Left ventricle myocardium inferior (tissue), 1 donor: ENCODE results near the gene SDR39U1. TPM values are rescaled to one million over a fixed set of nuclear protein-coding genes. Genes with fewer than 3 reads are reported as not detected.

ENCODE experiments used
- DNase-seq: peaks from one replicate; pipeline ENCODE4 v3.0.0-alpha.2; 2020
- H3K27ac ChIP-seq: fragments of 200-600 bp; replicated peaks from 2 replicates; pipeline ENCODE4 v1.8.0; 2021
- H3K27me3 ChIP-seq: fragments of 200-600 bp; 2 replicates; pipeline ENCODE4 v1.8.0; 2021; ENCODE audit warnings: low read depth
- H3K36me3 ChIP-seq: fragments of 200-600 bp; 2 replicates; pipeline ENCODE4 v1.8.0; 2021
- H3K4me1 ChIP-seq: fragments of 200-600 bp; 2 replicates; pipeline ENCODE4 v1.8.0; 2021
- H3K4me3 ChIP-seq: fragments of 200-600 bp; 2 replicates; pipeline ENCODE4 v1.8.0; 2021; ENCODE audit warnings: mild to moderate bottlenecking, moderate library complexity
- H3K9me3 ChIP-seq: fragments of 200-600 bp; replicated peaks from 2 replicates; pipeline ENCODE4 v1.8.0; 2021
- CTCF ChIP-seq: fragments of 200-600 bp; IDR thresholded peaks from 2 replicates; pipeline ENCODE4 v1.8.0; 2021; ENCODE audit warnings: antibody characterized with exemption, mild to moderate bottlenecking, borderline replicate concordance
- intact Hi-C: fragments of 100-400 bp; cut with micrococcal nuclease; formaldehyde crosslinking; loops from one replicate; pipeline ENCODE4 v1.11.0; 2022
- total RNA-seq: library from RNA; stranded (reverse); fragmentation: NEBNext Ultra II Directional; extraction: Animal tissue kit (Norgen Biotek cat#: 25700); gene quantifications from one replicate; pipeline ENCODE4 v1.2.1, GENCODE V29; 2021
- donor health status: DM: no; HTN: yes; CAD: no; lungs with severe emphysema.

The SDR39U1 gene
- total RNA-seq, 1 donor from 2014 or later = 74.8 TPM

- intact Hi-C loops = loop anchor here (5.0 kb wide), 1 partner anchor 64 kb away; the partner anchor contains the start of gene NFATC4
- peak; percentile 94 for TF ChIP-seq CTCF
- Histone ChIP-seq H3K27me3 (no peaks in the 10 kb centered on the region), H3K4me3 (peak overlapping the region; percentile 81), H3K36me3 (peaks cover 29% of the 10 kb centered on the region), H3K4me1 (peaks cover 64% of the 10 kb centered on the region), H3K27ac (peak overlapping the region; percentile 96), H3K9me3 (no peaks in the 10 kb centered on the region)
- DNase-seq = peak; percentile 88
These were observed 10.9 kb downstream of the SDR39U1 start for GRCh38 chr14:24431569-24432258.

GRCh38 chr14:24430682-24431568, 11.7 kb downstream of the SDR39U1 start:
- Histone ChIP-seq H3K4me3 (peak overlapping the region; percentile 81), H3K27me3 (no peaks in the 10 kb centered on the region), H3K9me3 (no peaks in the 10 kb centered on the region), H3K4me1 (peaks cover 64% of the 10 kb centered on the region), H3K36me3 (peaks cover 23% of the 10 kb centered on the region), H3K27ac (peak overlapping the region; percentile 96)
- DNase-seq = no peak
- intact Hi-C loops = loop anchor here (5.0 kb wide), 1 partner anchor 64 kb away; the partner anchor contains the start of gene NFATC4
- TF ChIP-seq CTCF = no peak

GRCh38 chr14:24430143-24430681, 12.4 kb downstream of the SDR39U1 start:
- peak; percentile 87 for DNase-seq
- Histone ChIP-seq H3K36me3 (peaks cover 19% of the 10 kb centered on the region), H3K9me3 (no peaks in the 10 kb centered on the region), H3K4me1 (peaks cover 64% of the 10 kb centered on the region), H3K4me3 (peak overlapping the region; percentile 81), H3K27ac (peak overlapping the region; percentile 96), H3K27me3 (no peaks in the 10 kb centered on the region)
- intact Hi-C loops = loop anchor here (5.0 kb wide), 1 partner anchor 63 kb away; the partner anchor contains the start of gene NFATC4
- no peak for TF ChIP-seq CTCF

GRCh38 chr14:24429395-24430142, 13.0 kb downstream of the SDR39U1 start, which contains the start of the genes CBLN3 and KHNYN:
TSS of gene CBLN3 (minus strand) at chr14:24429668. CDS start at chr14:24429054, 614 bp downstream.
TSS of gene KHNYN (plus strand) at chr14:24429954. CDS start at chr14:24430731, 777 bp downstream.
- TF ChIP-seq CTCF = no peak
- DNase-seq = peak; percentile 93
- H3K27ac ChIP-seq = peak within 1 kb of the TSS; percentile 96
- peaks cover 70% of the 10 kb centered on the region for H3K4me1 ChIP-seq
- no peaks in the 10 kb centered on the region for H3K9me3 ChIP-seq
- intact Hi-C loops = loop anchor here (5.0 kb wide), 1 partner anchor 62 kb away; the partner anchor contains the start of gene NFATC4
- no peaks in the 10 kb centered on the region for H3K27me3 ChIP-seq
- peaks cover 19% of the 10 kb centered on the region for H3K36me3 ChIP-seq
- H3K4me3 ChIP-seq = peak within 1 kb of the TSS; percentile 81
